Vagina (tissue), 2 donors: ENCODE measurements around the gene LDLRAD3. TPM values are rescaled to one million over a fixed set of nuclear protein-coding genes. Genes with fewer than 3 reads are reported as not detected.

ENCODE experiments used
- DNase-seq, 2 donors: peaks; one replicate each; pipeline ENCODE4 v3.0.0-alpha.2; 2017; ENCODE audit errors: extremely low spot score in 2 of 2
- H3K27ac ChIP-seq: fragments of 200-600 bp; sonication (generic); one replicate; pipeline ENCODE4 v1.5.1; 2019
- H3K27me3 ChIP-seq: fragments of 200-600 bp; sonication (generic); one replicate; pipeline ENCODE4 v1.5.1; 2019
- H3K36me3 ChIP-seq, 2 donors: fragments of 200-600 bp; sonication (generic); one replicate each; pipeline ENCODE4 v1.5.1; 2017 to 2019
- H3K4me1 ChIP-seq: fragments of 200-600 bp; sonication (generic); one replicate; pipeline ENCODE4 v1.5.1; 2019
- H3K4me3 ChIP-seq, 2 donors: fragments of 200-600 bp; sonication (generic); 1 replicate in 1 of 2; 2 replicates in 1 of 2; pipeline ENCODE4 v1.5.1; 2016 to 2019
- H3K9me3 ChIP-seq: fragments of 200-600 bp; sonication (generic); one replicate; pipeline ENCODE4 v1.5.1; 2019
- CTCF ChIP-seq, 3 experiments: fragments of 450-650 bp in 2 of 3; fragments of 200-600 bp in 1 of 3; sonication (generic) in 1 of 3; IDR thresholded peaks; one replicate each; pipeline ENCODE4 v1.5.1; 2017 to 2019; ENCODE audit warnings: antibody characterized with exemption in 3 of 3, mild to moderate bottlenecking in 2 of 3, moderate library complexity in 2 of 3
- POLR2A ChIP-seq, 2 donors: fragments of 450-650 bp; IDR thresholded peaks; one replicate each; pipeline ENCODE4 v1.6.1; 2017; ENCODE audit warnings: antibody characterized with exemption in 2 of 2, mild to moderate bottlenecking in 2 of 2, moderate library complexity in 2 of 2
- POLR2AphosphoS5 ChIP-seq, 2 donors: sonication (generic); formaldehyde crosslinking; IDR thresholded peaks; one replicate each; pipeline ENCODE4 v1.9.0; 2017; ENCODE audit warnings: antibody characterized with exemption in 2 of 2, mild to moderate bottlenecking in 2 of 2, low read depth in 1 of 2; ENCODE audit not compliant: insufficient read depth in 1 of 2
- intact Hi-C: fragments of 100-400 bp; cut with DNase I; formaldehyde crosslinking; loops from one replicate; pipeline ENCODE4 v1.15.1; 2023
- total RNA-seq: library from RNA; depleted of rRNA; stranded (reverse); fragments of >200 nt; gene quantifications from one replicate; pipeline ENCODE4 v1.2.3, GENCODE V29; 2016

The LDLRAD3 gene
- total RNA-seq, 1 donor from 2014 or later = 34.4 TPM

- intact Hi-C loops = no loop called here
- Histone ChIP-seq H3K27ac (no peak overlapping the region), H3K4me3 (no peak overlapping the region), H3K9me3 (no peaks in the 10 kb centered on the region), H3K36me3 (no peaks in the 10 kb centered on the region), H3K27me3 (no peaks in the 10 kb centered on the region), H3K4me1 (peaks cover 18% of the 10 kb centered on the region)
- no peak for DNase-seq
- TF ChIP-seq POLR2A (IDR thresholded peaks at IDR 0.05) (no peak), POLR2AphosphoS5 (IDR thresholded peaks at IDR 0.05; ENCODE audit: insufficient read depth in 1 of 2, low read depth in 1 of 2) (no peak), CTCF (IDR thresholded peaks at IDR 0.05) (no peak)
Measured at GRCh38 chr11:35978891-35979290, 35.0 kb downstream of the LDLRAD3 start.

- Histone ChIP-seq H3K27ac (no peak overlapping the region), H3K4me3 (no peak overlapping the region), H3K36me3 (no peaks in the 10 kb centered on the region), H3K4me1 (peaks cover 22% of the 10 kb centered on the region), H3K9me3 (no peaks in the 10 kb centered on the region), H3K27me3 (no peaks in the 10 kb centered on the region)
- no peak for TF ChIP-seq POLR2AphosphoS5 (IDR thresholded peaks at IDR 0.05; ENCODE audit: insufficient read depth in 1 of 2, low read depth in 1 of 2)
- TF ChIP-seq POLR2A (IDR thresholded peaks at IDR 0.05) = no peak
- no peak for TF ChIP-seq CTCF (IDR thresholded peaks at IDR 0.05)
- DNase-seq = no peak
- intact Hi-C loops = no loop called here
Measured at GRCh38 chr11:35980686-35981390, 37.0 kb downstream of the LDLRAD3 start.

DNA sequence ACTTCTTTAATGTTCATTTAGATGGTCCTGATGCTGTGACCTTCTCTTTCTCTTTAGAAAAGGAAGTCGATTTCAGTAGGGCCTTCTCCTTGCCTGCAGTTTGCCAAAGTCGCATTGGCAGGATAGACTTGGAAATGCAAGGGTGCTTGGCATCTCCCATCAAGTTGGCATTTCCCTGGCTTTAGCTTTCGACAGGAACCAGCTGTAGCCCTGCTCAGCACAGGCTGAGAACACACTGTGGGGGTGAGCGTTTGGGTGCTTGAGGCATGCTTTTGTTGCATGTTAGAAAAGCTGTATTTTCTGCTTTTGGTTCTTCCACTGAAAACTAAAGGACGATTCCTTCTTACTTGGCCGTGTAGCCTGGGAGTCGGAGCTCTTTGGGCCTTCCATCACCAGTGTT, 37.7 kb downstream of the LDLRAD3 start:
- no peak for DNase-seq
- Histone ChIP-seq H3K9me3 (no peaks in the 10 kb centered on the region), H3K27ac (no peak overlapping the region), H3K27me3 (no peaks in the 10 kb centered on the region), H3K4me1 (peaks cover 22% of the 10 kb centered on the region), H3K36me3 (no peaks in the 10 kb centered on the region), H3K4me3 (no peak overlapping the region)
- no peak for TF ChIP-seq POLR2A (IDR thresholded peaks at IDR 0.05)
- TF ChIP-seq POLR2AphosphoS5 (IDR thresholded peaks at IDR 0.05; ENCODE audit: insufficient read depth in 1 of 2, low read depth in 1 of 2) = no peak
- TF ChIP-seq CTCF (IDR thresholded peaks at IDR 0.05) = no peak
- intact Hi-C loops = no loop called here

- Histone ChIP-seq H3K4me3 (no peak overlapping the region), H3K9me3 (no peaks in the 10 kb centered on the region), H3K27ac (no peak overlapping the region), H3K36me3 (no peaks in the 10 kb centered on the region), H3K4me1 (peaks cover 22% of the 10 kb centered on the region), H3K27me3 (no peaks in the 10 kb centered on the region)
- no peak for TF ChIP-seq POLR2A (IDR thresholded peaks at IDR 0.05)
- no peak for TF ChIP-seq POLR2AphosphoS5 (IDR thresholded peaks at IDR 0.05; ENCODE audit: insufficient read depth in 1 of 2, low read depth in 1 of 2)
- TF ChIP-seq CTCF (IDR thresholded peaks at IDR 0.05) = no peak
- no peak for DNase-seq
- intact Hi-C loops = no loop called here
Measured at GRCh38 chr11:35982061-35982460, 38.2 kb downstream of the LDLRAD3 start.

DNA sequence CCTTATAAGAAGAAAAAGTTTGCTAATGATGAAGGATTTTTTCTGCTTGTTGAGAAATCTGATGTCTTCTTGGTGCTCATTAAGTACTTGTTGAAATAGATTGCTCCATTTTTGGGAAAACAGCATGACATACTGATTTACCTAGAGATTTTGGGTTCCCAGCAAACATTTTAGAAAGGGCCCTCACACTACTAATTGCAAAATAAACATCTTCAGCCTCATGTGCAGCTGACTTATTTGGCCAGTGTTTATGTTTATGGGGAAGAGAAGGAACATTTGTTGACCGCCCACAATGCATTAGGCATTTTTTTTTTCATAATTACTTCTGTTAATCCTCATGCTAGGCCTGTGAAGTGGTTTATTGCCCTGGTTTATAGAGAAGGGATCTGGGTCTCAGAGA, 40.1 kb downstream of the LDLRAD3 start:
- peak in 1 of 2 donors; percentile 33 for TF ChIP-seq POLR2AphosphoS5 (IDR thresholded peaks at IDR 0.05; ENCODE audit: insufficient read depth in 1 of 2, low read depth in 1 of 2)
- TF ChIP-seq CTCF (IDR thresholded peaks at IDR 0.05) = no peak
- H3K9me3 ChIP-seq = no peaks in the 10 kb centered on the region
- H3K4me3 ChIP-seq = no peak overlapping the region
- no peaks in the 10 kb centered on the region for H3K27me3 ChIP-seq
- intact Hi-C loops = no loop called here
- H3K4me1 ChIP-seq = peaks cover 22% of the 10 kb centered on the region
- H3K27ac ChIP-seq = no peak overlapping the region
- DNase-seq = no peak
- H3K36me3 ChIP-seq = no peaks in the 10 kb centered on the region
